ENCODE results near the gene DOCK1. TPM values are rescaled to one million over a fixed set of nuclear protein-coding genes. Genes with fewer than 3 reads are reported as not detected.
"Not testable (repeated sequence)": the region's sequence is repeated elsewhere in the genome, so short reads cannot be mapped to it uniquely, and the experiment has no call there.

Gene DOCK1
- total RNA-seq, 1 experiment from 2014 or later: 60.4 TPM

- not testable (repeated sequence) for H3K27ac ChIP-seq; H3K27me3 ChIP-seq (replicated peaks); H3K4me1 ChIP-seq (replicated peaks); DNase-seq (ENCODE audit: low read depth in 1 of 2, low spot score in 2 of 2); H3K36me3 ChIP-seq; H3K4me3 ChIP-seq; H3K9me3 ChIP-seq (replicated peaks)
Observed at GRCh38 chr10:126890797-126891196, 14.4 kb upstream of the DOCK1 start.

DNA sequence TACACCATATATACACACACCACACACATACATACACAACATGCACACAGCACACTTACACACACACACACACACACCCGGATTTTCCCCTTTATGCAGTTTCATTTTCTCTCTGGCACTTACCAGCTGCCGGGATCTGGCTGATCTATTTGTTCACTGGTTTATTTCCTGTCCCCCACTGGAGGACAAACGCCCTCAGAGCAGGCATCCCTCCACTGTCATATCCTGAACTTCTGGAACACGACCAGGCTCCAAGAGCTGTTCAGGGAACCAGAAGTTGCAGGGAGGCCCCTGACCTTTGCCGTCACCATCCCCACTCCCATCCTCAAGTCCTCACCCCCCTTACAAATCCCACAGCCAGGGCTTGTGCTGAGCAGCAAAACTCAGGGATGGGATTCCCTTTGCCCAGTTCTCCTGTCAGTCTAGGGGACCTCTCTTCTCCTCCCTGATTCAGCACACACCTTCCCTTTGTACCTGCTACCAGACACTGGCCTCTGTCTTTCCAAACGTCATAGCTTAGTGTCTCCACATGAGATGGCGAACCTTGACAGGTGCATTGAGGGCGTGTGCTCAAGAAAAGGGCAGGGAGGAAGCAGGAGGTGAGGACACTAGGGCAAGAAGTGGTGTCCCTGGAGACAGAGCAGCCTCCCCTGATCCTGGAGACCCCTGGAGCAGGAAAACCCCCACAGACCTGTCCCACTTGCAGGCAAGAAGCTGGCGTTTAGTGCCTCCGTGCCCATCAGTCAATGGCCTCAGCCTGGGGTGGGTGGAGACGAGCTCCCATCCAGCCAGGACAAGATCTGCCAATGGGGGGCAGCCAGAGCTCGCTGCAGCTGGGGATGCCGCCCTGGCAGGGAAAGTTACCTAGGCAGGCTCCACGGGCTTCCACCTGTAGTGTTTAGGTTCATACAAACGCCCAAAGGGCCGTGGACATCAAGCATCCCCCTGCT lies 12.7 kb upstream of the DOCK1 start:
- 0 out of 2 replicates have a peak, but pooled peaks cover 4% of the 10 kb centered on the region for H3K27me3 ChIP-seq (replicated peaks)
- H3K4me1 ChIP-seq (replicated peaks): peaks cover 6% of the 10 kb centered on the region; the same call in 1 of the 2 replicates
- H3K4me3 ChIP-seq: no peak overlapping the region
- no peak for DNase-seq (ENCODE audit: low read depth in 1 of 2, low spot score in 2 of 2)
- H3K27ac ChIP-seq: no peak overlapping the region
- no peaks in the 10 kb centered on the region for H3K9me3 ChIP-seq (replicated peaks)
- no peaks in the 10 kb centered on the region for H3K36me3 ChIP-seq

GRCh38 chr10:126893206-126893605 lies 12.0 kb upstream of the DOCK1 start:
- no peaks in the 10 kb centered on the region for H3K36me3 ChIP-seq
- H3K9me3 ChIP-seq (replicated peaks): no peaks in the 10 kb centered on the region
- no peak overlapping the region for H3K27ac ChIP-seq
- H3K27me3 ChIP-seq (replicated peaks): 0 out of 2 replicates have a peak, but pooled peaks cover 4% of the 10 kb centered on the region
- H3K4me1 ChIP-seq (replicated peaks): peaks cover 6% of the 10 kb centered on the region; the same call in 1 of the 2 replicates
- no peak for DNase-seq (ENCODE audit: low read depth in 1 of 2, low spot score in 2 of 2)
- no peak overlapping the region for H3K4me3 ChIP-seq

DNA sequence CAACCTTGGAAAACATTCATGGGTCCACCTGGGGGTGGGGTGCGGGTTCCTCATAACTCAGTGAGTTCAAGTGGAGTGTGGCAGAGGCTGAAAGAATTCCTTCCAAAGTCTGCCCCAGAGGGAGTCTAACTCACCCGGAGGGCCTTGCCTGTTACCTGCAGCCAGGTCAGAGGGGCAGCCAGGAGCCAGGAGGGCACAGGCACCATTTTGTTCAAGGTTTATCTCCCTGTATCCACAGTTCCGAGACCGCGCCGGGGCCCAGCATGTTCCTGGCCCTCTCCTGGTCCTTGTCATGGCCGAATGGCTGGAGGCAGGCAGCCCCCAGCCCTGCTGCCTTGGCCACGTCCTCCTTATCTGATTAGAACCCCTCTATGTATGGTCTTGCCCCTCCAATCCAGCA lies 11.4 kb upstream of the DOCK1 start:
- Histone ChIP-seq H3K36me3 (no peaks in the 10 kb centered on the region), H3K27me3 (replicated peaks) (0 out of 2 replicates have a peak, but pooled peaks cover 4% of the 10 kb centered on the region), H3K27ac (no peak overlapping the region), H3K4me1 (replicated peaks) (peaks cover 6% of the 10 kb centered on the region; the same call in 1 of the 2 replicates), H3K9me3 (replicated peaks) (no peaks in the 10 kb centered on the region), H3K4me3 (no peak overlapping the region)
- no peak for DNase-seq (ENCODE audit: low read depth in 1 of 2, low spot score in 2 of 2)

- Histone ChIP-seq H3K9me3 (replicated peaks) (no peaks in the 10 kb centered on the region), H3K36me3 (peaks cover 9% of the 10 kb centered on the region; the same call in 1 of the 2 replicates), H3K4me1 (replicated peaks) (peaks cover 6% of the 10 kb centered on the region; the same call in 1 of the 2 replicates), H3K4me3 (no peak overlapping the region), H3K27ac (no peak overlapping the region), H3K27me3 (replicated peaks) (no peaks in the 10 kb centered on the region)
- DNase-seq (ENCODE audit: low read depth in 1 of 2, low spot score in 2 of 2): no peak
Observed at GRCh38 chr10:126895214-126895781, 9.9 kb upstream of the DOCK1 start.

DNA sequence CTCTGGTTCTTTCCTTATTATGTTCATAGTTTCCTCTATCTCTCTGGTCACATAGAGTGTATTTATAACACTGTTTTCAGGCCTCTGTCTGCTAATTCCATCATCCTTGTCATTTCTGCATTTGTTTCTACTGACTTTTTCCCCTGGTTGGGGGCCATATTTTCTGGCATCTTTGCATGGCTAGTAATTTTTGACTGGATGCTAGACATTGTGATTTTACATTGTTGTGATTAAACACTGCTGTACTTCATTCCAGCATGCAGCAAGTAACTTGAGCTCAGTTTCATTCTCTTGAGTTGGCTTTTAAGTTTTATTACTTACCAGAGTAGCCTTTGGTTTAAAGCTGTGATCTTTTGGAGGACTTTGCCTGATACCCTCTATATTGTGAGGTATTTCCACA lies 6.8 kb upstream of the DOCK1 start:
- no peaks in the 10 kb centered on the region for H3K27me3 ChIP-seq (replicated peaks)
- no peaks in the 10 kb centered on the region for H3K9me3 ChIP-seq (replicated peaks)
- DNase-seq (ENCODE audit: low read depth in 1 of 2, low spot score in 2 of 2): no peak
- H3K4me1 ChIP-seq (replicated peaks): peaks cover 24% of the 10 kb centered on the region
- no peak overlapping the region for H3K4me3 ChIP-seq
- peaks cover 9% of the 10 kb centered on the region; the same call in 1 of the 2 replicates for H3K36me3 ChIP-seq
- H3K27ac ChIP-seq: no peak overlapping the region

DNA sequence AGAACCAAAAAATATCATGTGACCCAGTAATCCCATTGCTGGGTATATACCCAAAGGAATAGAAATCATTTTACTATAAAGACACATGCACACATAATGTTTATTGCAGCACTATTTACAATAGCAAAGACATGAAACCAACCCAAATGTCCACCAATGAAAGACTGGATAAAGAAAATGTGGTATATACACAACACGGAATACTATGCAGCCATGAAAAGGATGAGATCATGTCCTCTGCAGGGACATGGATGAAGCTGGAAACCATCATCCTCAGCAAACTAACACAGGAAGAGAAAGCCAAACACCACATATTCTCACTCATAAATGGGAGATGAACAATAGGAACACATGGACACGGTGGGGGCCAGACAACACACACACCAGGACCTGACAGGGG lies 5.7 kb upstream of the DOCK1 start:
- not testable (repeated sequence) for H3K27me3 ChIP-seq (replicated peaks); H3K4me3 ChIP-seq; H3K9me3 ChIP-seq (replicated peaks); H3K36me3 ChIP-seq; DNase-seq (ENCODE audit: low read depth in 1 of 2, low spot score in 2 of 2); H3K27ac ChIP-seq
- peaks cover 33% of the 10 kb centered on the region for H3K4me1 ChIP-seq (replicated peaks)

GRCh38 chr10:126902157-126902556 lies 3.1 kb upstream of the DOCK1 start:
- H3K4me1 ChIP-seq (replicated peaks): peaks cover 43% of the 10 kb centered on the region
- peak; percentile 77 to 95 for DNase-seq (ENCODE audit: low read depth in 1 of 2, low spot score in 2 of 2)
- no peaks in the 10 kb centered on the region for H3K27me3 ChIP-seq (replicated peaks)
- H3K9me3 ChIP-seq (replicated peaks): peaks cover 9% of the 10 kb centered on the region; the same call in 1 of the 2 replicates
- peaks cover 29% of the 10 kb centered on the region for H3K36me3 ChIP-seq
- no peak overlapping the region for H3K4me3 ChIP-seq
- no peak overlapping the region for H3K27ac ChIP-seq

- no peak overlapping the region for H3K27ac ChIP-seq
- no peaks in the 10 kb centered on the region for H3K27me3 ChIP-seq (replicated peaks)
- peaks cover 55% of the 10 kb centered on the region for H3K4me1 ChIP-seq (replicated peaks)
- peaks cover 29% of the 10 kb centered on the region for H3K36me3 ChIP-seq
- no peak for DNase-seq (ENCODE audit: low read depth in 1 of 2, low spot score in 2 of 2)
- no peak overlapping the region; the same call in 1 of the 2 replicates for H3K4me3 ChIP-seq
- peaks cover 9% of the 10 kb centered on the region; the same call in 1 of the 2 replicates for H3K9me3 ChIP-seq (replicated peaks)
Observed at GRCh38 chr10:126903656-126904360, 1.4 kb upstream of the DOCK1 start.

- Histone ChIP-seq H3K27me3 (replicated peaks) (no peaks in the 10 kb centered on the region), H3K36me3 (peaks cover 24% of the 10 kb centered on the region), H3K4me3 (peak overlapping the region; percentile 92), H3K4me1 (replicated peaks) (peaks cover 59% of the 10 kb centered on the region), H3K9me3 (replicated peaks) (peaks cover 9% of the 10 kb centered on the region; the same call in 1 of the 2 replicates), H3K27ac (no peak overlapping the region)
- no peak for DNase-seq (ENCODE audit: low read depth in 1 of 2, low spot score in 2 of 2)
Observed at GRCh38 chr10:126904516-126904817, 761 bp upstream of the DOCK1 start.

DNA sequence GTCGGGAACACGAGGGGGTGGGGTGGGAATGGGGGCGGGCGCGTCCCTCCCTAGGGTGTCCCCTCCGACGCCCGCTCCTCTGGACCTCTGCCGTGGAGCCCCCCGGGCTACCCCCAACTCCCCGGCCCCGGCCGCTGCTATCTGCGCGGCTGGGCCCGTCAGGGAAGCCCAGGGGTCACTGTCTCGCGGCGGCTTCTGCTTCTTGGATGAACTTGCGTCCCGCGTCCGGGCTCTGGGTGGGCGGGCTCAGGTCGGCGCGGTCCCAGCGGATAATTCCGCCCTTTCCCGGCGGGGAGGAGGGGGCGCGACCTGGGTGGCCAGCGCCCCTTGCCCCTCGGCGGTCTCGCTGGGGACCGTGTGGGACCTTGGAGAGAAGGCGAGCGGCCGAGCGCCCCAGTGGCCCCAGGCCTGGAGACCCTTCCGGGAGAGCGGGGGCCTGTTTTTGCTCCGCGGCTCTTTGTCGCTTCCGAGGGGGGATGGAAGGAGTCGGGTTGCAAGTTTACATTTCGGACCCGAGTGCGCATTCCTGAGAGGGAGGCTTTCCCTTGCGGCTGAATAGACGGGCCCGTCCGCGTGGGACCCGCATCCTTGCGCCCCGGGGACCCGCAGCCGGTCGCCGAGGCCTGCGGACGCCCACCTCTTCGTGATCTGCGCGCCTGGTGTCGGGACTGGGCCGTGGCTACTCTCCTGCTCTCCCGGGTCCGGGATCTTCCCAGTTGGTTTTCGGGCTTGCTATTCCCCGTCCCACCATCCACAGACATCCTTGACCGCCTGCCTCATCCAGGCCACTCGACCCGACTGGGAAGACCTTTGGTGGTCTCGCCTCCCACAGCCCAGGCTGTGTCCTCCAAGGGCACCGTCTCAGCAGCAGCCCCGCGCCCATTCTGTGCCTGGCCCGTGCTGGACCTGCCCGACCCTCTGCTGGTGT lies 812 bp downstream of the DOCK1 start:
- H3K9me3 ChIP-seq (replicated peaks): peaks cover 9% of the 10 kb centered on the region; the same call in 1 of the 2 replicates
- H3K4me3 ChIP-seq: peak overlapping the region; percentile 92
- H3K27ac ChIP-seq: peak overlapping the region; percentile 93
- DNase-seq (ENCODE audit: low read depth in 1 of 2, low spot score in 2 of 2): peak; percentile 70 to 81
- no peaks in the 10 kb centered on the region for H3K27me3 ChIP-seq (replicated peaks)
- H3K36me3 ChIP-seq: peaks cover 20% of the 10 kb centered on the region
- peaks cover 59% of the 10 kb centered on the region for H3K4me1 ChIP-seq (replicated peaks)

- no peak for DNase-seq (ENCODE audit: low read depth in 1 of 2, low spot score in 2 of 2)
- Histone ChIP-seq H3K27me3 (replicated peaks) (no peaks in the 10 kb centered on the region), H3K9me3 (replicated peaks) (peaks cover 9% of the 10 kb centered on the region; the same call in 1 of the 2 replicates), H3K27ac (no peak overlapping the region), H3K4me1 (replicated peaks) (peaks cover 57% of the 10 kb centered on the region), H3K36me3 (peaks cover 24% of the 10 kb centered on the region), H3K4me3 (peak overlapping the region; percentile 92)
Observed at GRCh38 chr10:126906704-126907422, 1.6 kb downstream of the DOCK1 start.
